ENCODE results near the gene RNF223.

RNF223 gene

GRCh38 chr1:1081311-1082238 is 7.5 kb upstream of the RNF223 start:
- no CpG with 5 or more reads among the region's 52 CpGs for WGBS, 2 donors (ENCODE audit: extremely low coverage in 2 of 2, insufficient read length in 2 of 2, insufficient replicate concordance in 1 of 2)
- no peak overlapping the region for H3K4me2 ChIP-seq (ENCODE audit: insufficient read depth, low read length, poor library complexity, severe bottlenecking)
- H3K79me1 ChIP-seq (ENCODE audit: low read depth, low read length): peaks cover 3% of the 10 kb centered on the region
- H2BK12ac ChIP-seq (ENCODE audit: low read length): no peak overlapping the region
- H2BK5ac ChIP-seq (ENCODE audit: low read length): peak overlapping the region; percentile 53
- H3K9ac ChIP-seq (ENCODE audit: low read depth, low read length, poor library complexity): no peak overlapping the region
- H4K91ac ChIP-seq (ENCODE audit: low read depth, low read length, poor library complexity): no peak overlapping the region
- H3K36me3 ChIP-seq (replicated peaks in 1 of 2; ENCODE audit: control insufficient read depth in 2 of 2, insufficient read depth in 2 of 2, low read length in 2 of 2): peaks cover 2 to 3% of the 10 kb centered on the region in 2 donors
- DNase-seq (ENCODE audit: low spot score): no peak
- peak overlapping the region in 1 of 2 donors; percentile 0 for H3K4me3 ChIP-seq (ENCODE audit: low read length in 2 of 2)
- H3K4ac ChIP-seq (ENCODE audit: low read length): no peak overlapping the region
- no peak overlapping the region for H4K8ac ChIP-seq (ENCODE audit: low read depth, low read length)
- H3K4me1 ChIP-seq (ENCODE audit: control insufficient read depth in 2 of 2, insufficient read depth in 1 of 2, low read depth in 1 of 2, low read length in 2 of 2): peaks cover 7 to 11% of the 10 kb centered on the region in 2 donors
- peaks cover 0 to 3% (median 0%) of the 10 kb centered on the region in 3 experiments for H3K27me3 ChIP-seq (ENCODE audit: control insufficient read depth in 3 of 3, insufficient read depth in 3 of 3, low read depth in 1 of 3, low read length in 3 of 3)
- H3K27ac ChIP-seq (replicated peaks; ENCODE audit: low read length): no peak overlapping the region
- no peak overlapping the region for H2AFZ ChIP-seq (ENCODE audit: low read length)
- no peak overlapping the region for H3K18ac ChIP-seq (ENCODE audit: low read length)
- H2AK5ac ChIP-seq (ENCODE audit: low read depth, low read length): no peak overlapping the region
- peak overlapping the region; percentile 67 for H2BK15ac ChIP-seq (ENCODE audit: low read length)
- no peak overlapping the region for H2BK120ac ChIP-seq (ENCODE audit: low read depth, low read length)
- H3K9me3 ChIP-seq (replicated peaks in 1 of 2; ENCODE audit: control insufficient read depth in 2 of 2, insufficient read depth in 1 of 2, low read depth in 1 of 2, low read length in 2 of 2): no peaks in the 10 kb centered on the region
- no peak overlapping the region for H3K14ac ChIP-seq (ENCODE audit: low read length)
- H3K23ac ChIP-seq (ENCODE audit: low read depth, low read length, poor library complexity): peak overlapping the region; percentile 65

GRCh38 chr1:1080951-1081310 is 6.8 kb upstream of the RNF223 start:
- Histone ChIP-seq H3K9ac (ENCODE audit: low read depth, low read length, poor library complexity) (peak overlapping the region; percentile 70), H2BK5ac (ENCODE audit: low read length) (no peak overlapping the region), H3K18ac (ENCODE audit: low read length) (no peak overlapping the region), H3K4me1 (ENCODE audit: control insufficient read depth in 2 of 2, insufficient read depth in 1 of 2, low read depth in 1 of 2, low read length in 2 of 2) (peaks cover 7 to 11% of the 10 kb centered on the region in 2 donors), H3K14ac (ENCODE audit: low read length) (no peak overlapping the region), H3K23ac (ENCODE audit: low read depth, low read length, poor library complexity) (peak overlapping the region; percentile 65), H3K27me3 (ENCODE audit: control insufficient read depth in 3 of 3, insufficient read depth in 3 of 3, low read depth in 1 of 3, low read length in 3 of 3) (peaks cover 0 to 3% (median 0%) of the 10 kb centered on the region in 3 experiments), H4K91ac (ENCODE audit: low read depth, low read length, poor library complexity) (no peak overlapping the region), H2AK5ac (ENCODE audit: low read depth, low read length) (no peak overlapping the region), H3K79me1 (ENCODE audit: low read depth, low read length) (peaks cover 1% of the 10 kb centered on the region), H2BK12ac (ENCODE audit: low read length) (no peak overlapping the region), H3K4ac (ENCODE audit: low read length) (no peak overlapping the region), H3K36me3 (replicated peaks in 1 of 2; ENCODE audit: control insufficient read depth in 2 of 2, insufficient read depth in 2 of 2, low read length in 2 of 2) (peaks cover 0 to 2% of the 10 kb centered on the region in 2 donors), H2BK120ac (ENCODE audit: low read depth, low read length) (no peak overlapping the region), H2BK15ac (ENCODE audit: low read length) (peak overlapping the region; percentile 67), H3K4me3 (ENCODE audit: low read length in 2 of 2) (peak overlapping the region in 1 of 2 donors; percentile 0), H3K4me2 (ENCODE audit: insufficient read depth, low read length, poor library complexity, severe bottlenecking) (peak overlapping the region; percentile 2), H3K9me3 (replicated peaks in 1 of 2; ENCODE audit: control insufficient read depth in 2 of 2, insufficient read depth in 1 of 2, low read depth in 1 of 2, low read length in 2 of 2) (no peaks in the 10 kb centered on the region), H4K8ac (ENCODE audit: low read depth, low read length) (no peak overlapping the region), H3K27ac (replicated peaks; ENCODE audit: low read length) (no peak overlapping the region), H2AFZ (ENCODE audit: low read length) (no peak overlapping the region)
- WGBS, 2 donors (ENCODE audit: extremely low coverage in 2 of 2, insufficient read length in 2 of 2, insufficient replicate concordance in 1 of 2): no CpG with 5 or more reads among the region's 9 CpGs
- DNase-seq (ENCODE audit: low spot score): no peak

GRCh38 chr1:1080122-1080757 is 6.1 kb upstream of the RNF223 start:
- Histone ChIP-seq H3K9me3 (replicated peaks in 1 of 2; ENCODE audit: control insufficient read depth in 2 of 2, insufficient read depth in 1 of 2, low read depth in 1 of 2, low read length in 2 of 2) (no peaks in the 10 kb centered on the region), H2BK120ac (ENCODE audit: low read depth, low read length) (no peak overlapping the region), H3K4me2 (ENCODE audit: insufficient read depth, low read length, poor library complexity, severe bottlenecking) (peak overlapping the region; percentile 61), H4K8ac (ENCODE audit: low read depth, low read length) (no peak overlapping the region), H4K91ac (ENCODE audit: low read depth, low read length, poor library complexity) (no peak overlapping the region), H2BK15ac (ENCODE audit: low read length) (peak overlapping the region; percentile 25), H3K27me3 (ENCODE audit: control insufficient read depth in 3 of 3, insufficient read depth in 3 of 3, low read depth in 1 of 3, low read length in 3 of 3) (peaks cover 0 to 5% (median 0%) of the 10 kb centered on the region in 3 experiments), H2BK5ac (ENCODE audit: low read length) (no peak overlapping the region), H2BK12ac (ENCODE audit: low read length) (no peak overlapping the region), H3K9ac (ENCODE audit: low read depth, low read length, poor library complexity) (peak overlapping the region; percentile 21), H3K14ac (ENCODE audit: low read length) (no peak overlapping the region), H3K79me1 (ENCODE audit: low read depth, low read length) (peaks cover 1% of the 10 kb centered on the region), H2AFZ (ENCODE audit: low read length) (peak overlapping the region; percentile 85), H3K4me3 (ENCODE audit: low read length in 2 of 2) (peak overlapping the region; percentile 20 to 31), H2AK5ac (ENCODE audit: low read depth, low read length) (peak overlapping the region; percentile 41), H3K4me1 (ENCODE audit: control insufficient read depth in 2 of 2, insufficient read depth in 1 of 2, low read depth in 1 of 2, low read length in 2 of 2) (peaks cover 7 to 11% of the 10 kb centered on the region in 2 donors), H3K27ac (replicated peaks; ENCODE audit: low read length) (no peak overlapping the region), H3K18ac (ENCODE audit: low read length) (peak overlapping the region; percentile 92), H3K4ac (ENCODE audit: low read length) (no peak overlapping the region), H3K23ac (ENCODE audit: low read depth, low read length, poor library complexity) (peak overlapping the region; percentile 75), H3K36me3 (replicated peaks in 1 of 2; ENCODE audit: control insufficient read depth in 2 of 2, insufficient read depth in 2 of 2, low read length in 2 of 2) (peaks cover 0 to 2% of the 10 kb centered on the region in 2 donors)
- WGBS, 2 donors (ENCODE audit: extremely low coverage in 2 of 2, insufficient read length in 2 of 2, insufficient replicate concordance in 1 of 2): no CpG with 5 or more reads among the region's 23 CpGs
- DNase-seq (ENCODE audit: low spot score): peak; percentile 61

All from neuronal stem cell (in vitro differentiated cells).